GM21423 (cell line): Measurements from ENCODE around the gene GOT1.

ENCODE experiments used
- ATAC-seq: cut with Tn5 transposase; IDR thresholded peaks from one replicate; pipeline ENCODE4 v1.9.1; 2021; ENCODE audit warnings: mild to moderate bottlenecking, moderate library complexity; ENCODE audit not compliant: unreplicated experiment

GOT1 gene

DNA sequence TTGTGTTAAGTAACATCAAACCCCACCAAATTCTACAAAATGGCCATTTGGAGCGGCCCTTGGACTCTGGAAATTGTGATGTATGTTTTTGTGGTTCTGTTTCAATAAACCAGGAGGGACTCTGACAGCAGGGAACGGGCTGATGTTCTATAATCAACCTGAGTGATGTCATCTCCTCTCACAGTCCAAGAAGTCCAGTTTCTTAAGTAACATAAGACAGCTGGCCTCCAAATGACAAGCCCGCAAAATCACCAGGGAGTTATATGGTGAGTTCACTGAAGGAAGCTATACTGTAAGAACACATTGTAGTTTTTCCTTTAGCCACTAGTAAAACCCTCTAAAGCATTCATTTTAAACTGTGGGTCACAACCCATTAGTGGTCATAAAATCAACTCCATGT is 34.0 kb downstream of the GOT1 start:
- no peak for ATAC-seq

- no peak for ATAC-seq
These were observed 34.5 kb downstream of the GOT1 start for GRCh38 chr10:99395750-99396445.

DNA sequence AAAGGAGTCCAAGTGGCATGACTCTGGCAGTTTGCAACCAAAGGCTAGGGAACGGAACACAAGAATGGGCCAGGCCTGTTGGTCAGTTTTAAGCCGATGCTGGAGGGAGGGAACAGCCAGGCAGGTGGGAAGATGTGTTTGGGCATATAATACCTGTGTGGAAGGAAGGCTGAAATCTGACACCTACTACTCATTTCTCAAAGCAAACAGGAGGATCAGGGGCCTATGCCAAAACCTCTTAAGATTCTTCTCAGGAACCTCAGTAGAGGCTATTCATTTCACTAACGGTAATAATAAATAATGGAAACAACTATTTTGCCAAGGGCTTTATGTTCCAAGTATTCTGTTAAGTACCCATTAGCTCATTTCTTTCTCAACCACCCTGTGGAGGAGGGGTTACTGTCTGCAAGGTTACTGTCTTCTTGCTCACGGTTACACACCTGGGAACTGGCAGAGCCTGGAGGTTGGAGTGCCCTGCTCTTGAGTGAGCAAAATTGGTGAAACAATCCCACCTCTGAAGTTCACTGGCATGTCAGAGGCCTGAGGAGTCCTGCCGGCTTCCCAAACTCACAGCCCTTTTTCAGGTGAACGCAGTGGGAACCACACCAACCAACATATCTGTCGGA is 35.5 kb downstream of the GOT1 start:
- ATAC-seq, result no peak

DNA sequence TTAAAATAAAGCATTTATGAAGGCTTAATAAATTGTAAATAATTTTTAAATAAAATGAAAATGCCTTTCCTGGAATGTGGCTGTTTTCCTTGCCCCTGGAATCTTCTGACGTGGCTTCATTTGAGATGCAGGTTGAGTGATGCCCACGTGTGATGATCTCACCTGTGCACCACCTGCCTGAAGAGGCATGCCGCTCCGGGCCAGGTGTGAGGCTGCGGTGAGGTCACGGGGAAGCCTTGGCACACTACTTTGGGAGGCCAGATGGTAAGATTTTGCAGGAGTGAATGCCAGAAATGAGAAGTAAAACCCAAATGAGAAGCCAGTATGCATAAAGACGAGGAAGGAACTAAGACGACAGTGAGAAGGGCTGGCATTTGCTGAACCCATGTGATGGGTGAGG is 36.2 kb downstream of the GOT1 start:
- ATAC-seq, result no peak

GRCh38 chr10:99393683-99394082 is 36.7 kb downstream of the GOT1 start:
- no peak for ATAC-seq

GRCh38 chr10:99393036-99393435 is 37.4 kb downstream of the GOT1 start:
- no peak for ATAC-seq

DNA sequence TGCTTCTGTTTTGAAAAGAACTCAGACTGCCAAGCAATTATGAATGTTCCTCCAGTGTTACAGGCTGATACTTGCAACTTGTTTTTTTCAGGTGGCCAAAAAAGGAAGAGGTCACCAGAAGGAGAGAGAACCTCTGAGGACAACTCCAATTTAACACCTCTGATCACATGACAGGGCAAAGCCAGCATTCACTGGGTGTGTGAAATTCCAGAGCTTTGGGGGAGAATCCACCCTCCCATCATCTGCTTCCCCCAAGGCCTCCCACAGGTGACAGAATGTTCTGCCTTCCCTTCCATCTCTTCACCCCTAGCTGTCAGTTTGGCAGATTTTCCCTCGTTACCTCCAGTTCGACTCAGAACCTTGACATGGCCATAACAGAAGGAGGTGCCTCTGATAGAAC is 39.1 kb downstream of the GOT1 start:
- ATAC-seq, result no peak

GRCh38 chr10:99389729-99390480 is 40.5 kb downstream of the GOT1 start:
- no peak for ATAC-seq

GRCh38 chr10:99387541-99387940 is 42.9 kb downstream of the GOT1 start:
- ATAC-seq, result no peak

- no peak for ATAC-seq
These were observed 43.4 kb downstream of the GOT1 start for GRCh38 chr10:99387071-99387470.

DNA sequence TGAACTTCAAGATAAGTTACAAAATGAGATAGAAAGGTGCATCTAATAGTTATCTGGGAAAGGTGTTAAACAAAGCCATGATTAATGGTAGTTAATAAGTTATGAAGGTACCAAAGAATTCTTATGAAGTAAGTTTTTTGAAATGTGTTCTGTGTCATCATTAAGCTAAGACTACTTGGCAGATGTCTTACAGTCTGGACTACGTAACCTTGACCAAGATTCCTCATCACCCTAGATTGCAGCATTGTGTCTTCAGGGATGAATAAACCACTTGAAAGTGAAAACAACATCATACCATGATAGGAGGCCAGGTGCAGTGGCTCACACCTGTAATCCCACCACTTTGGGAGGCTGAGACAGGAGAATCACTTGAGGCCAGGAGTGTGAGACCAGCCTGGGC is 48.2 kb downstream of the GOT1 start:
- no peak for ATAC-seq

- ATAC-seq, result no peak
These were observed 55.0 kb downstream of the GOT1 start for GRCh38 chr10:99375426-99375825.

GRCh38 chr10:99374972-99375371 is 55.5 kb downstream of the GOT1 start:
- ATAC-seq, result no peak

DNA sequence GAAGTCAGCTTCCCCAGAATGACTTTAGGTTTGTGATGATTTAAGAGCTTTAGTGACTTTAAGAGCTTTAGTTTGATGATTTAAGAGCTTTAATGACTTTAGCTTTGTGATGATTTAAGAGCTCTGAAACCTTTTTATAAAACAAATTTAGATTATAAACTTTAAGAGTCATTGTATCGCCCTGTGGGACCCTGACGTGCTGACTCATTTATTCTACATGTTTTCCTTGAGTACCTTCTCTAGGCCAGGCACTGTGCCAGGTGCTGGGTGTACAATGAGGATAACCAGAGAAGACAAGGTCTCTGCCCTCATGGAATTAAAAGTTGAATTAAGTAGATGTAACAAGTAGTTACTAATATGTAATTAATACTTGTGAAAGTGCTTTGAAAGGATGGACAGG is 55.9 kb downstream of the GOT1 start:
- no peak for ATAC-seq

DNA sequence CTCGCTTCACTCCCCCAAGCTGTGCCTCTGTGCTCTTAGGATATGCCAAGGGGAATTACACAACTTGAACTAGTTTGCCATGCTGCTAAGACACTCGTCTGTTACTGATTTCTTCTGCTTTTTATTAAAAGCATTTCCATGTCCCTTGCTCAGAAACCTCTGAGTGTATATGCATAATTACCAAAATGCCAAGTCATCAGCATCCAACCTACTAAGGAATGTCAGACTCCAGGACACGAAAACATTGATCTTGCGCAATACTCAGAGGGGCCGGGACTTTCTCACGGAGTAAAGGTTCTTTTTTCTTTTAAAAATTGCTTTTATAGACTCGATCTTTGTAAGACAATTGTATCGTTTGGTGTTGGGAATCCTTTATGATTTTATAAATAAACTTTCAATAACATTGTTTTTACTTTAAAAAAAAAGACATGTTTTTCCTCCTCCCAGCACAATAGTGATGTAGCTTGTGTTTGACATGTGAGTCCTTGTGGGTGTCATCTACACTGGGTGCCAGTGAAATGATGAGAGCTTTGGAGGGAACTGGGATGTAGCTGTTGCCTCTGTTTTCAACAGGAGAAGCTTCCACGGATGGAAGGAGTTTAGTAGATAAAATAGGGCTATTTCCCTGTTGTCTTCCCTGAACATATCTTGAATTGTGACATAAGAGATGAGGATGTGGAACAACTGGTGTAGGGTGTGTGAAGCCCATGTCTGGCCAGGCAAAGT is 57.7 kb downstream of the GOT1 start:
- no peak for ATAC-seq

- peak; percentile 80 for ATAC-seq
These were observed 59.4 kb downstream of the GOT1 start for GRCh38 chr10:99370993-99371392.

DNA sequence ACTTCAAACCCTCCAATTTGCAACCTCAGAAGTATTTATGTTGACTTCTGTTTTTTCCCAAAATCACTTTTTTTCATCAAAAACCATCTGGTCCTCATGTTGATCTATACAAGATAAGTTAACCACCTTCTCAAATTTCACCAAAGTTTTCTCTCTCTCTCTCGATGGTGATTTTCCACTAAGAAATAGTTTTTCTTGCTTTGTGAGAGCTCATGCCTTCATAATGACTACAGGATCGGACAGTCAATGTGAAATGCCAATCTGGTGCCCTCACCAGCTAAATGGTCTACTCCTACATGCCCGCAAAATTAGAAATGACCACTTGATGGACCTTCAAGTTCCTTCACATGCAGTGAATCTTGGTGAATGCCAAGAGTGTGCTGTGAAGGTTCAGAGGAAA is 60.9 kb downstream of the GOT1 start:
- ATAC-seq, result no peak

DNA sequence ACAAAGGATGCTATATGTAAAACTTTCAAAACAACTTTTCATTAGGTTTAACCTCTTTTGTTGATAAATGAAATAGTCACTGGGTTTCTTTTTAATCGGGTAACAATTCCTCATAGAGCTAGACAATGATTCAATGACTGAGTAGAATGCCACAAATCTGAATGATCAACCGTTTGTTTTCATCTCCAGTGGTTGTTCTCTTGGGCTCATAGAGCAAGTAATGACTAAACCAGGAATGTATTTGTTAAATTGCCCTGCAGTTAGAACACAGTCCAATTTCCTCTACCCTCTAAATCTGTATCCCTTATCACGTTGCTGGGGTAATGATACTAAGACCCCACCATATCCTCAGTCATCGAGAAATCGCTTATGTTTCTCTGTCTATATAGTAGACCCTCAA is 61.3 kb downstream of the GOT1 start:
- no peak for ATAC-seq

- ATAC-seq, result no peak
These were observed 61.8 kb downstream of the GOT1 start for GRCh38 chr10:99368646-99369045.

DNA sequence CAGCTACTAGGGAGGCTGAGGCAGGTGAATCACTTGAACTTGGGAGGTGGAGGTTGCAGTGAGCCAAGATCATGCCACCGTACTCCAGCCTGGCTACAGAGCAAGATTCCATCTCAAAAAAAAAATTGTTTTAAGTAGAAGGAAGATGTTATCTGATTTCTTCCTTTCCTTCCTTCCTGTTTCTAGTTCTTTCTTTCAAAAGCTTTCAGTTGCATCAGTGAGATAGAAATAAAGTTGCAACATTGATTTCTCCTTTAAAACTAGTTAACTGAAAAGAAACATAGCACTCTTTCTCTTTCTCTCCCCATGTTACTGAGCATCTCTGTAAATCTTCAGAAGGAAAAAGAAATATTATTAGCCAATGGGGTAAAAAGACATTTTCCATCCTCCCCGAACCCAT is 63.8 kb downstream of the GOT1 start:
- no peak for ATAC-seq

DNA sequence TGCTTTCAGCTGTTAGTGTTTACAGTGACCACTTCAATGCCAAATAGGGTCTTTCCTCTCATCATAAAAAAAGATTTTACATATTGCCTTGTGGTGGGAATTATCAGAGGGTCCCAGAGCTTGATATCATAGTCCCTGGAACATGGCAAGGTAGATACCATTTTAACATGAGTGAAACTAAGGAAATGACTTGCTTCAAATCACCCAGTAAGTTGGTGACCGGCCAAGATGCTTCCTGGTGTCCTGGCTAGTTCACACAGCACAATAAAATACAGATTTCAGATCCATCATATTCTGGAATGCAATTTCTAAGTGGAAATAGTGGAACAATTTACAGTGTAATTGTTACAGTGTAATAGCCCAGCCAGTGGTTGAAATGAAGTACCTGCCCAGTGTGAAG is 64.7 kb downstream of the GOT1 start:
- ATAC-seq, result no peak

DNA sequence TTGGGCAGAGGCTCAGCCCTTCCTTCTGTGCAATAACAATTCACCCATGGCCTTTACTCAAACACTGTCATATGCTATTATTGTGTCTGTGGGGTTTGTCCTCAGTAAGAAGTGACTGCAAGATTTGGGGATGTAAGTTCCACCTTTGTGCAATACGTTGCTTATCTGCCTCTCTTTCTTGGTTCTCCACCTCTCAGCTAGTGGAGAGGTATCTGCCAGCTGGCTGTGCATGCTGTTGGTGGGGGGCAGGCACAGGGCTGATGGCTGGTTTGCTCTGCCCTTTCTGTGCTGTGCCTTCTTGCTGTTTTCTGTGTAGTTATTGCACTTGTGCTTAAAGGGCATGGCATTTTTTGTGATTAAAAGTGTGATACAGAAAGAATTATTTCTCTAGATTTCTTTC is 65.1 kb downstream of the GOT1 start:
- ATAC-seq, result no peak
